ENCODE results near the gene NRP2.

NRP2 gene

DNA sequence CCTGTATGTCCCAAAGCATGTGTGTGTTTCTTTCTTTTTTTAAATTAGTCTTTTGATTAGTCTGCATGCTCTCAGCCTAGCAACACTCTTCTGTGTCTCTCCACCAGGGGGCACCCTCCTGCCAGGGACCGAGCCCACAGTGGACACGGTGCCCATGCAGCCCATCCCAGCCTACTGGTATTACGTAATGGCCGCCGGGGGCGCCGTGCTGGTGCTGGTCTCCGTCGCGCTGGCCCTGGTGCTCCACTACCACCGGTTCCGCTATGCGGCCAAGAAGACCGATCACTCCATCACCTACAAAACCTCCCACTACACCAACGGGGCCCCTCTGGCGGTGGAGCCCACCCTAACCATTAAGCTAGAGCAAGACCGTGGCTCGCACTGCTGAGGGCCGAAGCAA is 93.8 kb downstream of the NRP2 start:
- H3K4me1 ChIP-seq (ENCODE audit: control insufficient read depth in 2 of 2, insufficient read depth in 1 of 2, low read depth in 1 of 2, low read length in 2 of 2) = peaks cover 0 to 8% of the 10 kb centered on the region in 2 donors
- WGBS, 2 donors (ENCODE audit: extremely low coverage in 2 of 2, insufficient read length in 2 of 2, insufficient replicate concordance in 1 of 2) = no CpG with 5 or more reads among the region's 19 CpGs
- peak; percentile 21 for DNase-seq (ENCODE audit: low spot score)
- no peak overlapping the region for H3K4me3 ChIP-seq (ENCODE audit: low read length in 2 of 2)
- no peaks in the 10 kb centered on the region for H3K9me3 ChIP-seq (replicated peaks in 1 of 2; ENCODE audit: control insufficient read depth in 2 of 2, insufficient read depth in 1 of 2, low read depth in 1 of 2, low read length in 2 of 2)
- H3K4me2 ChIP-seq (ENCODE audit: insufficient read depth, low read length, poor library complexity, severe bottlenecking) = no peak overlapping the region
- H3K27me3 ChIP-seq (ENCODE audit: control insufficient read depth in 3 of 3, insufficient read depth in 3 of 3, low read depth in 1 of 3, low read length in 3 of 3) = no peaks in the 10 kb centered on the region
- no peak overlapping the region for H3K4ac ChIP-seq (ENCODE audit: low read length)
- H3K9ac ChIP-seq (ENCODE audit: low read depth, low read length, poor library complexity) = no peak overlapping the region
- H3K79me1 ChIP-seq (ENCODE audit: low read depth, low read length) = no peaks in the 10 kb centered on the region
- H2BK5ac ChIP-seq (ENCODE audit: low read length) = no peak overlapping the region
- H2BK15ac ChIP-seq (ENCODE audit: low read length) = no peak overlapping the region
- H3K36me3 ChIP-seq (replicated peaks in 1 of 2; ENCODE audit: control insufficient read depth in 2 of 2, insufficient read depth in 2 of 2, low read length in 2 of 2) = peaks cover 0 to 1% of the 10 kb centered on the region in 2 donors
- no peak overlapping the region for H2BK120ac ChIP-seq (ENCODE audit: low read depth, low read length)
- H4K91ac ChIP-seq (ENCODE audit: low read depth, low read length, poor library complexity) = no peak overlapping the region
- H3K23ac ChIP-seq (ENCODE audit: low read depth, low read length, poor library complexity) = no peak overlapping the region
- H2AK5ac ChIP-seq (ENCODE audit: low read depth, low read length) = no peak overlapping the region
- no peak overlapping the region for H3K27ac ChIP-seq (replicated peaks; ENCODE audit: low read length)
- no peak overlapping the region for H3K14ac ChIP-seq (ENCODE audit: low read length)
- no peak overlapping the region for H2BK12ac ChIP-seq (ENCODE audit: low read length)
- no peak overlapping the region for H3K18ac ChIP-seq (ENCODE audit: low read length)
- H2AFZ ChIP-seq (ENCODE audit: low read length) = no peak overlapping the region
- no peak overlapping the region for H4K8ac ChIP-seq (ENCODE audit: low read depth, low read length)

GRCh38 chr2:205776720-205777119 is 94.4 kb downstream of the NRP2 start:
- no peak overlapping the region for H2BK12ac ChIP-seq (ENCODE audit: low read length)
- H2AK5ac ChIP-seq (ENCODE audit: low read depth, low read length) = no peak overlapping the region
- no CpG with 5 or more reads among the region's 5 CpGs for WGBS, 2 donors (ENCODE audit: extremely low coverage in 2 of 2, insufficient read length in 2 of 2, insufficient replicate concordance in 1 of 2)
- H3K27me3 ChIP-seq (ENCODE audit: control insufficient read depth in 3 of 3, insufficient read depth in 3 of 3, low read depth in 1 of 3, low read length in 3 of 3) = no peaks in the 10 kb centered on the region
- no peaks in the 10 kb centered on the region for H3K9me3 ChIP-seq (replicated peaks in 1 of 2; ENCODE audit: control insufficient read depth in 2 of 2, insufficient read depth in 1 of 2, low read depth in 1 of 2, low read length in 2 of 2)
- no peak for DNase-seq (ENCODE audit: low spot score)
- H3K14ac ChIP-seq (ENCODE audit: low read length) = no peak overlapping the region
- H3K27ac ChIP-seq (replicated peaks; ENCODE audit: low read length) = no peak overlapping the region
- no peak overlapping the region for H3K4me3 ChIP-seq (ENCODE audit: low read length in 2 of 2)
- H3K4ac ChIP-seq (ENCODE audit: low read length) = no peak overlapping the region
- H3K18ac ChIP-seq (ENCODE audit: low read length) = no peak overlapping the region
- H2BK5ac ChIP-seq (ENCODE audit: low read length) = no peak overlapping the region
- no peak overlapping the region for H2BK15ac ChIP-seq (ENCODE audit: low read length)
- no peak overlapping the region for H3K9ac ChIP-seq (ENCODE audit: low read depth, low read length, poor library complexity)
- no peak overlapping the region for H2BK120ac ChIP-seq (ENCODE audit: low read depth, low read length)
- H3K79me1 ChIP-seq (ENCODE audit: low read depth, low read length) = no peaks in the 10 kb centered on the region
- no peaks in the 10 kb centered on the region for H3K36me3 ChIP-seq (replicated peaks in 1 of 2; ENCODE audit: control insufficient read depth in 2 of 2, insufficient read depth in 2 of 2, low read length in 2 of 2)
- H3K23ac ChIP-seq (ENCODE audit: low read depth, low read length, poor library complexity) = no peak overlapping the region
- H3K4me1 ChIP-seq (ENCODE audit: control insufficient read depth in 2 of 2, insufficient read depth in 1 of 2, low read depth in 1 of 2, low read length in 2 of 2) = peaks cover 4 to 8% of the 10 kb centered on the region in 2 donors
- H2AFZ ChIP-seq (ENCODE audit: low read length) = no peak overlapping the region
- H4K8ac ChIP-seq (ENCODE audit: low read depth, low read length) = no peak overlapping the region
- H4K91ac ChIP-seq (ENCODE audit: low read depth, low read length, poor library complexity) = no peak overlapping the region
- no peak overlapping the region for H3K4me2 ChIP-seq (ENCODE audit: insufficient read depth, low read length, poor library complexity, severe bottlenecking)

DNA sequence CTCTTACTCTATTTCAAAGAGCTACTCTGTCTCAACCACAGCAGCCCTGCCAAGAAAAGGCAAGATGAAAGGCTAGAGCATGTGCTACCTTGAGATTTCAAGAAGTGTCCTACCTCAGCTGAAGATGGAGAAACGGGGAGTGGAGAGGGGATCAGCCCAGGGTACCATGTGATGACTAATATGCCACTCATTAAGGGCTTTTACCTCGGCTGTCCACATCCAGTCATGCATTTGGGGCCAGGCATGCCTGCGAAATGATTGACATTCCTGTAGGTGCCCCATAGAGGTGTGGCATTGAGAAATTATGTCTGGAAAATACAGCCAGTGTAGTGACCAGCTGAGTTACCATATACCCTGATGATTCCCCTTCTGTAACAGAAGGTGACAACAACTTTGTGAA is 96.1 kb downstream of the NRP2 start:
- Histone ChIP-seq H2AK5ac (ENCODE audit: low read depth, low read length) (no peak overlapping the region), H2BK5ac (ENCODE audit: low read length) (no peak overlapping the region), H3K23ac (ENCODE audit: low read depth, low read length, poor library complexity) (no peak overlapping the region), H2BK12ac (ENCODE audit: low read length) (no peak overlapping the region), H4K91ac (ENCODE audit: low read depth, low read length, poor library complexity) (no peak overlapping the region), H3K14ac (ENCODE audit: low read length) (no peak overlapping the region), H3K27me3 (ENCODE audit: control insufficient read depth in 3 of 3, insufficient read depth in 3 of 3, low read depth in 1 of 3, low read length in 3 of 3) (no peaks in the 10 kb centered on the region), H2BK120ac (ENCODE audit: low read depth, low read length) (no peak overlapping the region), H2AFZ (ENCODE audit: low read length) (no peak overlapping the region), H3K4me2 (ENCODE audit: insufficient read depth, low read length, poor library complexity, severe bottlenecking) (no peak overlapping the region), H2BK15ac (ENCODE audit: low read length) (no peak overlapping the region), H3K79me1 (ENCODE audit: low read depth, low read length) (no peaks in the 10 kb centered on the region), H3K9ac (ENCODE audit: low read depth, low read length, poor library complexity) (no peak overlapping the region), H3K4ac (ENCODE audit: low read length) (no peak overlapping the region), H3K27ac (replicated peaks; ENCODE audit: low read length) (no peak overlapping the region), H3K9me3 (replicated peaks in 1 of 2; ENCODE audit: control insufficient read depth in 2 of 2, insufficient read depth in 1 of 2, low read depth in 1 of 2, low read length in 2 of 2) (no peaks in the 10 kb centered on the region), H4K8ac (ENCODE audit: low read depth, low read length) (no peak overlapping the region), H3K18ac (ENCODE audit: low read length) (no peak overlapping the region), H3K4me3 (ENCODE audit: low read length in 2 of 2) (no peak overlapping the region), H3K36me3 (replicated peaks in 1 of 2; ENCODE audit: control insufficient read depth in 2 of 2, insufficient read depth in 2 of 2, low read length in 2 of 2) (no peaks in the 10 kb centered on the region), H3K4me1 (ENCODE audit: control insufficient read depth in 2 of 2, insufficient read depth in 1 of 2, low read depth in 1 of 2, low read length in 2 of 2) (peaks cover 4 to 8% of the 10 kb centered on the region in 2 donors)
- DNase-seq (ENCODE audit: low spot score) = no peak
- WGBS, 2 donors (ENCODE audit: extremely low coverage in 2 of 2, insufficient read length in 2 of 2, insufficient replicate concordance in 1 of 2) = no CpG with 5 or more reads among the region's 3 CpGs

- no peak overlapping the region for H3K27ac ChIP-seq (replicated peaks; ENCODE audit: low read length)
- no peak overlapping the region for H3K4me2 ChIP-seq (ENCODE audit: insufficient read depth, low read length, poor library complexity, severe bottlenecking)
- H3K4me3 ChIP-seq (ENCODE audit: low read length in 2 of 2) = no peak overlapping the region
- H3K9me3 ChIP-seq (replicated peaks in 1 of 2; ENCODE audit: control insufficient read depth in 2 of 2, insufficient read depth in 1 of 2, low read depth in 1 of 2, low read length in 2 of 2) = no peaks in the 10 kb centered on the region
- no peak for DNase-seq (ENCODE audit: low spot score)
- no peak overlapping the region for H3K23ac ChIP-seq (ENCODE audit: low read depth, low read length, poor library complexity)
- H3K4me1 ChIP-seq (ENCODE audit: control insufficient read depth in 2 of 2, insufficient read depth in 1 of 2, low read depth in 1 of 2, low read length in 2 of 2) = peaks cover 0 to 8% of the 10 kb centered on the region in 2 donors
- H4K8ac ChIP-seq (ENCODE audit: low read depth, low read length) = no peak overlapping the region
- H3K18ac ChIP-seq (ENCODE audit: low read length) = no peak overlapping the region
- H2BK12ac ChIP-seq (ENCODE audit: low read length) = no peak overlapping the region
- no peak overlapping the region for H2AFZ ChIP-seq (ENCODE audit: low read length)
- no peak overlapping the region for H2BK120ac ChIP-seq (ENCODE audit: low read depth, low read length)
- no peak overlapping the region for H4K91ac ChIP-seq (ENCODE audit: low read depth, low read length, poor library complexity)
- H3K36me3 ChIP-seq (replicated peaks in 1 of 2; ENCODE audit: control insufficient read depth in 2 of 2, insufficient read depth in 2 of 2, low read length in 2 of 2) = no peaks in the 10 kb centered on the region
- no CpG with 5 or more reads among the region's 2 CpGs for WGBS, 2 donors (ENCODE audit: extremely low coverage in 2 of 2, insufficient read length in 2 of 2, insufficient replicate concordance in 1 of 2)
- no peak overlapping the region for H3K9ac ChIP-seq (ENCODE audit: low read depth, low read length, poor library complexity)
- H3K79me1 ChIP-seq (ENCODE audit: low read depth, low read length) = no peaks in the 10 kb centered on the region
- H2BK15ac ChIP-seq (ENCODE audit: low read length) = no peak overlapping the region
- H3K4ac ChIP-seq (ENCODE audit: low read length) = no peak overlapping the region
- H2AK5ac ChIP-seq (ENCODE audit: low read depth, low read length) = no peak overlapping the region
- no peaks in the 10 kb centered on the region for H3K27me3 ChIP-seq (ENCODE audit: control insufficient read depth in 3 of 3, insufficient read depth in 3 of 3, low read depth in 1 of 3, low read length in 3 of 3)
- H2BK5ac ChIP-seq (ENCODE audit: low read length) = no peak overlapping the region
- H3K14ac ChIP-seq (ENCODE audit: low read length) = no peak overlapping the region
Measured at GRCh38 chr2:205780645-205781044, 98.3 kb downstream of the NRP2 start.

Measured in neuronal stem cell (in vitro differentiated cells).